ENCODE measurements around the gene MORF4L1. TPM values are rescaled to one million over a fixed set of nuclear protein-coding genes. Genes with fewer than 3 reads are reported as not detected.
"Not testable (repeated sequence)": the region's sequence is repeated elsewhere in the genome, so short reads cannot be mapped to it uniquely, and the experiment has no call there.

MORF4L1 gene
- total RNA-seq, 1 experiment from 2014 or later: 216 TPM

GRCh38 chr15:78859971-78860719 lies 12.5 kb upstream of the MORF4L1 start:
- Histone ChIP-seq H3K4me3 (ENCODE audit: low read length) (peak overlapping the region; percentile 78), H3K9ac (ENCODE audit: low read length) (peak overlapping the region; percentile 69), H3K27me3 (ENCODE audit: low read length) (no peaks in the 10 kb centered on the region), H3K4me2 (ENCODE audit: low read length) (peak overlapping the region; percentile 80), H3K27ac (ENCODE audit: low read length) (peak overlapping the region; percentile 48), H2AFZ (ENCODE audit: low read length) (peak overlapping the region; percentile 90), H3K9me3 (ENCODE audit: low read length) (no peaks in the 10 kb centered on the region), H3K9me2 (replicated peaks; ENCODE audit: low read length) (no peaks in the 10 kb centered on the region), H4K20me1 (ENCODE audit: low read length) (no peaks in the 10 kb centered on the region), H3K4me1 (ENCODE audit: insufficient read depth, low read length) (no peaks in the 10 kb centered on the region), H3F3A (ENCODE audit: low read length, unreplicated experiment) (no peaks in the 10 kb centered on the region), H3K79me2 (ENCODE audit: low read length) (no peaks in the 10 kb centered on the region), H3K36me3 (ENCODE audit: low read depth, low read length) (no peaks in the 10 kb centered on the region)
- BruUV-seq (replicated peaks): no TSS peak
- ChIA-PET POLR2A (ENCODE audit: unreplicated experiment) (interaction anchor here (0.6 kb wide), 1 partner anchor 38 kb away, joined by 20 read pairs; no protein-coding TSS in a partner anchor), CTCF (no interaction called here)
- intact Hi-C loops (cut with micrococcal nuclease): loop anchor here (1.0 kb wide), 1 partner anchor 49 kb away; the partner anchor contains the start of gene ADAMTS7
- ATAC-seq: peak; percentile 89
- TF ChIP-seq EZH2phosphoT487 (IDR thresholded peaks at IDR 0.05; ENCODE audit: borderline replicate concordance, low read length) (no peak), CTCF (conservative IDR thresholded peaks at IDR 0.05; ENCODE audit: low read depth, low read length) (peak; percentile 56), EZH2 (IDR thresholded peaks at IDR 0.05; ENCODE audit: low read length, unreplicated experiment) (no peak)
- DNase-seq: peak; percentile 90

DNA sequence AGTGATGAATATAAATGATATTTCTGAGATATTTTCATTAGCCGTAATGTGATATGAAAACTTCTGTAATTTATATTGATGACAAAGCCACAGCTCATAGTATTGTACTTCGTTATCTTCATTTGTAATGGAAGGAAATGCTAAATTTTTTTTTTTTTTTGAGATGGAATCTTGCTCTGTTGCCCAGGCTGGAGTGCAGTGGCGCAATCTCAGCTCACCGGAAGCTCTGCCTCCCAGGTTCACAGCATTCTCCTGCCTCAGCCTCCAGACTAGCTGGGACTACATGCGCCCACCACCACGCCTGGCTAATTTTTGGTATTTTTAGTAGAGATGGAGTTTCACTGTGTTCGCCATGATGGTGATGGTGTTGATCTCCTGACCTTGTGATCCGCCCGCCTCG lies 7.1 kb upstream of the MORF4L1 start:
- H3F3A ChIP-seq (ENCODE audit: low read length, unreplicated experiment); intact Hi-C loops (cut with micrococcal nuclease); H3K36me3 ChIP-seq (ENCODE audit: low read depth, low read length); H3K4me3 ChIP-seq (ENCODE audit: low read length); H3K4me2 ChIP-seq (ENCODE audit: low read length); H3K9me2 ChIP-seq (replicated peaks; ENCODE audit: low read length); BruUV-seq (replicated peaks); H3K4me1 ChIP-seq (ENCODE audit: insufficient read depth, low read length); H3K9me3 ChIP-seq (ENCODE audit: low read length); DNase-seq; H3K27ac ChIP-seq (ENCODE audit: low read length); H3K9ac ChIP-seq (ENCODE audit: low read length); H3K79me2 ChIP-seq (ENCODE audit: low read length); CTCF ChIA-PET; H4K20me1 ChIP-seq (ENCODE audit: low read length); ATAC-seq; H3K27me3 ChIP-seq (ENCODE audit: low read length); H2AFZ ChIP-seq (ENCODE audit: low read length): not testable (repeated sequence)
- POLR2A ChIA-PET (ENCODE audit: unreplicated experiment): interaction anchor here (0.8 kb wide), 1 partner anchor 324 kb away, joined by 14 read pairs; no protein-coding TSS in a partner anchor

- POLR2A ChIA-PET (ENCODE audit: unreplicated experiment): interaction anchor here (0.8 kb wide), 1 partner anchor 325 kb away, joined by 14 read pairs; no protein-coding TSS in a partner anchor
- H3K4me1 ChIP-seq (ENCODE audit: insufficient read depth, low read length); H3K4me3 ChIP-seq (ENCODE audit: low read length); H3F3A ChIP-seq (ENCODE audit: low read length, unreplicated experiment); H3K36me3 ChIP-seq (ENCODE audit: low read depth, low read length); CTCF ChIA-PET; H3K9me3 ChIP-seq (ENCODE audit: low read length); H3K27ac ChIP-seq (ENCODE audit: low read length); H3K9me2 ChIP-seq (replicated peaks; ENCODE audit: low read length); ATAC-seq; H3K27me3 ChIP-seq (ENCODE audit: low read length); H3K4me2 ChIP-seq (ENCODE audit: low read length); DNase-seq; H3K79me2 ChIP-seq (ENCODE audit: low read length); H4K20me1 ChIP-seq (ENCODE audit: low read length); BruUV-seq (replicated peaks); intact Hi-C loops (cut with micrococcal nuclease); H2AFZ ChIP-seq (ENCODE audit: low read length); H3K9ac ChIP-seq (ENCODE audit: low read length): not testable (repeated sequence)
Observed at GRCh38 chr15:78866031-78866430, 6.7 kb upstream of the MORF4L1 start.
